Loucy (cell line): ENCODE results near the gene RCC2.

Experiments used
- EZH2phosphoT487 ChIP-seq: fragments of 200-600 bp; IDR thresholded peaks from 2 replicates; pipeline ENCODE4 v1.6.1; 2018; ENCODE audit warnings: antibody characterized with exemption, mild to moderate bottlenecking, moderate library complexity, borderline replicate concordance
- TF ChIP-seq, protein P1 (sequence below): fragments of 200-600 bp; sonication (generic); conservative IDR thresholded peaks from 2 replicates; pipeline ENCODE4 v1.5.1; 2014; ENCODE audit warnings: mild to moderate bottlenecking, antibody characterized with exemption, low read length

DNA sequence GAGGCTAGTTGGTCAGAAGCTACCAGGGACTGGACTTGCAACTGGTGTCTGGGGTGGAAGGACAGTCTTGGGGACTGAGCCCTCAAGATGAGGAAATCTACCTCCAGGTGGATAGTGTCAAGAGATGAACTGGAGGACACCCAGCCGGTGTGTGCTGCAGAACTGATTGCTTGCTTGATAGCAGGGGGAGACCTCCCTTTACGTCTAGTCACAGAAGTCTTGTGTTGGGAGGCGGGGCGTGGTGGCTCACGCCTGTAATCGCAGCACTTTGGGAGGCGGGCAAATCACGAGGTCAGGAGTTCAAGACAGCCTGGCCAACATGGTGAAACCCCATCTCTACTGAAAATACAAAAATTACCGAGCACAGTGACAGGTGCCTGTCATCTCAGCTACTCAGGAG is 4.9 kb downstream of the RCC2 start:
- TF ChIP-seq, protein P1, sequence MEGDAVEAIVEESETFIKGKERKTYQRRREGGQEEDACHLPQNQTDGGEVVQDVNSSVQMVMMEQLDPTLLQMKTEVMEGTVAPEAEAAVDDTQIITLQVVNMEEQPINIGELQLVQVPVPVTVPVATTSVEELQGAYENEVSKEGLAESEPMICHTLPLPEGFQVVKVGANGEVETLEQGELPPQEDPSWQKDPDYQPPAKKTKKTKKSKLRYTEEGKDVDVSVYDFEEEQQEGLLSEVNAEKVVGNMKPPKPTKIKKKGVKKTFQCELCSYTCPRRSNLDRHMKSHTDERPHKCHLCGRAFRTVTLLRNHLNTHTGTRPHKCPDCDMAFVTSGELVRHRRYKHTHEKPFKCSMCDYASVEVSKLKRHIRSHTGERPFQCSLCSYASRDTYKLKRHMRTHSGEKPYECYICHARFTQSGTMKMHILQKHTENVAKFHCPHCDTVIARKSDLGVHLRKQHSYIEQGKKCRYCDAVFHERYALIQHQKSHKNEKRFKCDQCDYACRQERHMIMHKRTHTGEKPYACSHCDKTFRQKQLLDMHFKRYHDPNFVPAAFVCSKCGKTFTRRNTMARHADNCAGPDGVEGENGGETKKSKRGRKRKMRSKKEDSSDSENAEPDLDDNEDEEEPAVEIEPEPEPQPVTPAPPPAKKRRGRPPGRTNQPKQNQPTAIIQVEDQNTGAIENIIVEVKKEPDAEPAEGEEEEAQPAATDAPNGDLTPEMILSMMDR = no peak
- TF ChIP-seq EZH2phosphoT487 = no peak
